ENCODE data around the gene FBXW2.

- no peak for TF ChIP-seq MAX (IDR thresholded peaks at IDR 0.05; ENCODE audit: low read depth, low read length)
- no peak for TF ChIP-seq NFYB (IDR thresholded peaks at IDR 0.05; ENCODE audit: insufficient read depth, low read depth, low read length)
- TF ChIP-seq CTCF (IDR thresholded peaks at IDR 0.05 in 2 of 3, conservative IDR thresholded peaks at IDR 0.05 in 1 of 3; ENCODE audit: control insufficient read depth in 2 of 3, extremely low read depth in 1 of 3, insufficient read depth in 1 of 3, low read depth in 3 of 3, low read length in 3 of 3): no peak
- TF ChIP-seq RAD21 (IDR thresholded peaks at IDR 0.05; ENCODE audit: insufficient read depth, low read depth, low read length): no peak
These were observed 78.3 kb downstream of the FBXW2 start for GRCh38 chr9:120714846-120715388.

All from GM12878 (cell line).